Esophagus muscularis mucosa (tissue), 4 donors: ENCODE results near the gene WDR44. TPM values are rescaled to one million over a fixed set of nuclear protein-coding genes. Genes with fewer than 3 reads are reported as not detected.
"Not testable (repeated sequence)": the region's sequence is repeated elsewhere in the genome, so short reads cannot be mapped to it uniquely, and the experiment has no call there.

Experiments
- DNase-seq: peaks from one replicate; pipeline ENCODE4 v3.0.0-alpha.2; 2017; ENCODE audit errors: extremely low spot score
- H3K27ac ChIP-seq, 4 donors: fragments of 200-600 bp; sonication (generic); replicated peaks in 1 of 4; 1 replicate in 3 of 4; 2 replicates in 1 of 4; pipeline ENCODE4 v1.5.1; 2016 to 2019; ENCODE audit warnings: mild to moderate bottlenecking in 1 of 4
- H3K27me3 ChIP-seq, 4 donors: fragments of 200-600 bp; sonication (generic); one replicate each; pipeline versions ENCODE4 v1.5.1 to v1.6.0; 2016 to 2019
- H3K36me3 ChIP-seq, 4 donors: fragments of 200-600 bp; sonication (generic); one replicate each; pipeline ENCODE4 v1.5.1; 2016 to 2019
- H3K4me1 ChIP-seq, 4 donors: fragments of 200-600 bp; sonication (generic); one replicate each; pipeline ENCODE4 v1.5.1; 2016 to 2019
- H3K4me3 ChIP-seq, 4 donors: fragments of 200-600 bp; sonication (generic); 1 replicate in 2 of 4; 2 replicates in 2 of 4; pipeline ENCODE4 v1.5.1; 2016 to 2019; ENCODE audit warnings: mild to moderate bottlenecking in 4 of 4, moderate library complexity in 1 of 4
- H3K9me3 ChIP-seq, 4 donors: fragments of 200-600 bp; sonication (generic); 1 replicate in 3 of 4; 2 replicates in 1 of 4; pipeline ENCODE4 v1.5.1; 2016 to 2019
- CTCF ChIP-seq, 3 experiments: fragments of 200-600 bp in 2 of 3; fragments of 450-650 bp in 1 of 3; sonication (generic) in 2 of 3; IDR thresholded peaks; one replicate each; pipeline ENCODE4 v1.5.1; 2017 to 2019; ENCODE audit warnings: antibody characterized with exemption in 3 of 3, mild to moderate bottlenecking in 2 of 3, moderate library complexity in 1 of 3
- EP300 ChIP-seq: sonication (generic); formaldehyde crosslinking; IDR thresholded peaks from one replicate; pipeline ENCODE4 v1.6.1; 2017; ENCODE audit warnings: antibody characterized with exemption
- POLR2A ChIP-seq: fragments of 450-650 bp; IDR thresholded peaks from one replicate; pipeline ENCODE4 v1.6.1; 2017; ENCODE audit warnings: antibody characterized with exemption, moderate library complexity, mild to moderate bottlenecking, low read depth
- POLR2AphosphoS5 ChIP-seq, 2 donors: sonication (generic); formaldehyde crosslinking; IDR thresholded peaks; one replicate each; pipeline ENCODE4 v1.6.1; 2017; ENCODE audit warnings: antibody characterized with exemption in 2 of 2
- WGBS: methylation state at CpG from one replicate; pipeline ENCODE4 v1.1.5; 2018; 5-methylcytosine and 5-hydroxymethylcytosine counted together
- intact Hi-C: fragments of 100-400 bp; cut with DNase I; formaldehyde crosslinking; loops from one replicate; pipeline ENCODE4 v1.15.1; 2023
- total RNA-seq, 4 donors: library from RNA; depleted of rRNA; stranded (reverse); fragments of >200 nt; gene quantifications; one replicate each; pipeline versions ENCODE4 v1.1.0 to v1.2.1, GENCODE V29; 2016

The WDR44 gene
- total RNA-seq, 4 donors from 2014 or later: 24.4 to 31.9 (median 27.6) TPM

GRCh38 chrX:118474586-118474985 lies 128.7 kb downstream of the WDR44 start:
- TF ChIP-seq CTCF (IDR thresholded peaks at IDR 0.05): no peak
- no peak for TF ChIP-seq POLR2AphosphoS5 (IDR thresholded peaks at IDR 0.05)
- TF ChIP-seq EP300: no peak
- no peak for TF ChIP-seq POLR2A
- WGBS: 57% methylated on average over 6 of the region's 6 CpGs
- Histone ChIP-seq H3K27me3 (no peaks in the 10 kb centered on the region), H3K9me3 (peaks cover 0 to 11% (median 0%) of the 10 kb centered on the region in 4 donors), H3K27ac (no peak overlapping the region), H3K4me1 (no peaks in the 10 kb centered on the region), H3K4me3 (no peak overlapping the region), H3K36me3 (no peaks in the 10 kb centered on the region)
- no peak for DNase-seq
- intact Hi-C loops: no loop called here

- DNase-seq: no peak
- Histone ChIP-seq H3K4me1 (no peaks in the 10 kb centered on the region), H3K27ac (no peak overlapping the region), H3K27me3 (no peaks in the 10 kb centered on the region), H3K36me3 (no peaks in the 10 kb centered on the region), H3K4me3 (no peak overlapping the region), H3K9me3 (peaks cover 0 to 7% (median 0%) of the 10 kb centered on the region in 4 donors)
- TF ChIP-seq POLR2AphosphoS5 (IDR thresholded peaks at IDR 0.05) (no peak), CTCF (IDR thresholded peaks at IDR 0.05) (no peak), POLR2A (no peak), EP300 (no peak)
- intact Hi-C loops: no loop called here
- WGBS: 72% methylated on average over 4 of the region's 4 CpGs
Measured at GRCh38 chrX:118475903-118476302, 130.0 kb downstream of the WDR44 start.

- TF ChIP-seq CTCF (IDR thresholded peaks at IDR 0.05) (no peak), POLR2AphosphoS5 (IDR thresholded peaks at IDR 0.05) (no peak), POLR2A (no peak), EP300 (no peak)
- H3K27ac ChIP-seq: no peak overlapping the region
- no peak overlapping the region for H3K4me3 ChIP-seq
- no peaks in the 10 kb centered on the region for H3K9me3 ChIP-seq
- no peak for DNase-seq
- intact Hi-C loops: no loop called here
- 69% methylated on average over 1 of the region's 1 CpG for whole genome bisulfite sequencing
- H3K27me3 ChIP-seq: no peaks in the 10 kb centered on the region
- H3K4me1 ChIP-seq: no peaks in the 10 kb centered on the region
- no peaks in the 10 kb centered on the region for H3K36me3 ChIP-seq
Measured at GRCh38 chrX:118480172-118480571, 134.3 kb downstream of the WDR44 start.

GRCh38 chrX:118482384-118482783 lies 136.5 kb downstream of the WDR44 start:
- H3K27me3 ChIP-seq, H3K27ac ChIP-seq, H3K4me1 ChIP-seq, H3K4me3 ChIP-seq, intact Hi-C loops, H3K9me3 ChIP-seq, H3K36me3 ChIP-seq, DNase-seq: not testable (repeated sequence)
- 86% methylated on average over 4 of the region's 4 CpGs for WGBS

- H3K36me3 ChIP-seq: no peaks in the 10 kb centered on the region
- no peaks in the 10 kb centered on the region for H3K27me3 ChIP-seq
- 81% methylated on average over 9 of the region's 9 CpGs for WGBS
- H3K4me1 ChIP-seq: no peaks in the 10 kb centered on the region
- intact Hi-C loops: no loop called here
- TF ChIP-seq EP300: no peak
- no peak for TF ChIP-seq POLR2A
- no peak for TF ChIP-seq CTCF (IDR thresholded peaks at IDR 0.05)
- TF ChIP-seq POLR2AphosphoS5 (IDR thresholded peaks at IDR 0.05): no peak
- no peak overlapping the region for H3K4me3 ChIP-seq
- H3K27ac ChIP-seq: no peak overlapping the region
- no peaks in the 10 kb centered on the region for H3K9me3 ChIP-seq
- DNase-seq: no peak
Measured at GRCh38 chrX:118484216-118484903, 138.5 kb downstream of the WDR44 start.

- H3K4me3 ChIP-seq, H3K36me3 ChIP-seq, intact Hi-C loops, H3K27ac ChIP-seq, DNase-seq, H3K9me3 ChIP-seq, H3K4me1 ChIP-seq, H3K27me3 ChIP-seq: not testable (repeated sequence)
- 85% methylated on average over 1 of the region's 1 CpG for WGBS
Measured at GRCh38 chrX:118486693-118487092, 140.8 kb downstream of the WDR44 start.
